NOMO-1 (cell line): ENCODE measurements around the gene SSTR5.

ENCODE experiments used
- DNase-seq, 2 experiments: peaks; one replicate each; lab custom pipeline; 2025; ENCODE audit not compliant: unreplicated experiment in 2 of 2; lab: John Stamatoyannopoulos, UW

The SSTR5 gene

GRCh38 chr16:1053700-1054368 is 18.7 kb upstream of the SSTR5 start:
- no peak for DNase-seq

GRCh38 chr16:1054660-1055556 is 17.6 kb upstream of the SSTR5 start:
- no peak for DNase-seq

- DNase-seq, result no peak
These were observed 17.0 kb upstream of the SSTR5 start for GRCh38 chr16:1055557-1055924.

DNA sequence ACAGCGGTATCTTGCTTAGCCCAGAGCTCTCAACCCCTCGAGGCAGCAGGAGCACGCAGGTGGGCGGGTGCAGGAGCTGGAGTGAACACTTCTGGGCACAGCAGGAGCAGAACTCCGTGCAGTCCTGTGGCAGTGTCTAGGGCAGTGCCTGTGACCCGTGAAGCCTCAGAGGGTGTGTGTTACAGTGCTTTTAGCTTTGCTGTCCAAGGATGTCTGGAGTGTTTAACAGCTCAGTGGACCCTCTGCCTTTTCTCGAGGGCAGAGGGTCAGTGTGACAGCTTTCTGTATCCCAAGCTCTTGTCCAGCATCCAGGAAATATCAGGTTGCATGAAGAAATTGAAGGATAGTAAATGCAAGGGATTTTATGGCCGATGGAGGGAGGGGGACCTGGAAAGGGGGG is 16.4 kb upstream of the SSTR5 start:
- no peak for DNase-seq

DNA sequence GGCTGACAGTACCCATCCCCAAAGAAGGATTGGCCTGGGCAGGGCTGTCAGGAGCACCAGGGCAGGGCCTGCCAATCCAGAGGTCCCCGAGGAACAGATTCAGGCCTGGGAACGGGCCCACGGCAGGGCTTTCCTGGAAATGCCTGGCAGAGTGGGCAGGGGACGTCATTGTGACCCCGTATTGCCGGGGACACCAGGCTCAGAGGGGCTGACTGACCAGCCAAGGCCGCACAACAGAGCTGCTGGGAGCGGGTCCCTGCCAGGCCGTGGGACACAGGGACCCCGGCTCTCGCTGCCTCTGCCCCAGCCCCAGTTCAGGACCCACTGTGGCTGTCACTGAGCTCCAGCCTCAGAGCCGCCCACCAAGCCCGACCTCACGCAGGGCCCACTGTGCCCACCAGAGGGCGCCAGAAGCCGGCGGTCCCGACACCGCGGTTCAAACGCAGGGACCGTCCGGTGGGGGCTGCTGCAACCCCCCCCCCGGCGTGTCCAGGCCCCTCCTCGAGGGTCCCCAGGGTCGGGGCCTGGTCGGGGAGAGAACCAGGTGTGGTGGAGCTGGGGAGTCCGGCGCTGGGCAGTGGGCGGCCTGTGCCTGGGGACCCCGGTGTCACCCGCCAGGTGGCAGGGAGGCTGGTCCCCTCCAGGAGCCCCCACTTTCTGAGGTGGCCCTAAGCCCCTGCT is 15.2 kb upstream of the SSTR5 start:
- DNase-seq, result peak in 1 of 2 experiments; percentile 30

DNA sequence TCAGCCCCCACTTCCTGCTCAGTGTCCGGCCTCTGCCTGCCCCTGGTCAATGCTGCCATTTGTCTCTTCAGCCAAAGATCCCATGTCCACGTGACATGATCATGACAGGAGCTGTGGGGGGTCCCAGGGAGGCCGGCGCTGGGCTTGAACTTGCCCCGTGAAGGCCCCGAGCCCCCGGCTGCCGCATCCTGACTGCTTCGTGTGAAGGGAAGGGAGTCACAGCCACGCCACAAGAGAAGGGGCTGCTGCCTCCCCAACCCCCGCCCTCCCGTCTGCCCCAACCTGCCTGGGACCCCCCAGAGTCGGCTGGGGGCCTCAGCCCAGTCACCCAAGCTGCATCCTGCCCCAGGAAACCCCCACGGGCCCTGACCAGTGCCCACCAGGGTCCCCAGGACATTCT is 14.3 kb upstream of the SSTR5 start:
- no peak for DNase-seq

DNA sequence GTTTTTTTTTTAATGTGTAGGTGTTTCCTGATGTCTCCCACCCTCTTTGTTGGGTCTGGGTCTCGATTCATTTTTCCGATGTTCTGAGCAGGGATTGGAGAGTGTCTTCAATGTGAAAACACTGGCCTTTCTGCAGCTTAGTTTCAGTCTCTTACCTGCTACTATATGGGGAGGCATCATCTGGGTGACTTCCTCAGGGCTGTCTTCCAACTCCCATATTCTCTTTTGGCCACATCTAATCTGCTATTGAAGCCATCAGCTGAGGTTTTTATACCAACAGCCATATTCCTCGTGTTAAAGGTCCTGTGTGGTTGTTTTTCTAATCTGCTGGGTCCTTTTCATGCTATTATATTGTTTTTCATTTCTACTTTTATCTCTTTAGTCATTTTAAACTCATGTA is 13.2 kb upstream of the SSTR5 start:
- no peak for DNase-seq

DNA sequence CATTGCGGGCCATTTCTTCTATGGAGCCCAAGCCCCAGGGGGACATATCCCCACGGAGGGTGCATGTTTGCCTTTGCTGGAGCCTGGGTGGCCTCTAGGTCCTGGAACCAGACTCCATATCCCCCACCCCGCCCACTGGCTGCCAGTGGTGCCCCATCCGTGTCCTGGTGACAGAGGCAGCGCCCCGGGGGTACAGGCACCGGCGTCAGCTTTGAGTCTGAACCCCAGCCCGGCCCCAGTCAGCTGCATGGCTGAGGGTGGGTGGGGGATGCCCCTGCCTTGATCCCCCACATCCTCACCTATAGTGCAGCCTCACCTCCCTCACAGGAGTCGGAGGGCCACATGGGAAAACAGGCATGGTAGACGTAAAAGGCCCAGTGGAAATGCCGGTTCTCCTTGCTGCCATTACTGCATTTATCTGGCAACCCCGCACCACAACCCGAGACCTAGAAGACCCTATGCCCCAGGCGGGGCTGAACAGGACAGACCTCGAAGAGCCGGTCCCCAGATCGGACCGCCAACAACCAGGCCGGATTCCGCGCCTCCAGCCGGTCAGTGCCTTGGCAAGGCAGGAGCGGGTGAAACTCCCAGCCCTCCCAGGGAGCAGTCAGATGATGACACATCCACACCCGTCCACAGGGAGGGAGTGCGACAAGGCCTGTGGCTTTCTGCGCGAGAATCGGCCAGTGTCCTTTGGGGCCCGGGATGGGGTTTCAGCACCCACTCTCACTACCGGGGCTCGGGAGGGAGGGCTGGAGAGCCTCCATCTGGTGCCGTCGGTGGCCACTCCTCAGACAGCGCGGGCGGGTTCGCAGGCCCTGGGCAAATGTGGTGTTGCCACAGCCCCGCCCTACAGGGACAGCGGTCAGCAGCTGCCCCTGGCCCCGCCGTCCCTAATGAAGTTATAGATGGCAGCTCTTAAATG is 11.9 kb upstream of the SSTR5 start:
- DNase-seq, result no peak

- no peak for DNase-seq
These were observed 10.6 kb upstream of the SSTR5 start for GRCh38 chr16:1061769-1062505.

GRCh38 chr16:1062895-1063294 is 9.7 kb upstream of the SSTR5 start:
- no peak for DNase-seq

DNA sequence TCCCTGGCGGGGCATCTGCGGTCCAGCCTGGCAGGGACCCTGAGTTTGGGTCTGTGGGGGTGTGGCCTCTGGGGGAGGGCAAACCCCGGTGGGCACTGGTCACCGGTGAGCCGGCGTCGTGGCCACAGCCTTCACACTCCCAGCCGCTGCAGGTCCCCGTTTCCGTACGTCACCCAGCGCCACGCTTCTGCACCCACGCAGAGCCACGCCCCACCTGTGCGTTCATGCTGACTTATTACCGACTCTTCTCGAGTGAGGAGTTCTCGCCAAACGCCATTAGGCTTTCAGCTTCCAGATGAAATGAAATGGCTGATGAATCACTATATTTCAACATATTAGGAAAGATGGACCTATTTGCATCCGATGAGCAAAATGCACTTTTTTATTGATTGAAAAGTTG is 8.8 kb upstream of the SSTR5 start:
- DNase-seq, result no peak

GRCh38 chr16:1065469-1066128 is 6.9 kb upstream of the SSTR5 start:
- no peak for DNase-seq

GRCh38 chr16:1066584-1067172 is 5.9 kb upstream of the SSTR5 start:
- DNase-seq, result no peak

- DNase-seq, result no peak
These were observed 4.9 kb upstream of the SSTR5 start for GRCh38 chr16:1067629-1068028.

GRCh38 chr16:1068451-1068850 is 4.1 kb upstream of the SSTR5 start:
- no peak for DNase-seq

DNA sequence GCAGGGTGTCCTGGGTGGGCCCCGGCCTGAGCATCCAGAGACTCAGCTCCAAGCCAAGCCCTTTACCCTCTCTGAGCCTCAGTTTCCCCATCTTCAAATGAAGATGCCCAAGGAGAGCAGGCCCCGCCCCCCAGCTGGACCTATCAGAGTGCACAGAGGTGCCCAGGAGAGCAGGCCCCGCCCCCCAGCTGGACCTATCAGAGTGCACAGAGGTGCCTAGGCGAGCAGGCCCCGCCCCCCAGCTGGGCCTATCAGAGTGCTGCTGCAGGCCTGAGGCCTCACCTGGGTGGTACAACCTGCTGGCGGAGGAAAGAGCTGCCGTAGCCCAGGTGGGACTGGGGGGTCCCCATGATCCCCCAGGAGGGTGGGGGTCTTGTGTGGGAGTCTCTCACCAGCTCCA is 3.4 kb upstream of the SSTR5 start:
- DNase-seq, result no peak

DNA sequence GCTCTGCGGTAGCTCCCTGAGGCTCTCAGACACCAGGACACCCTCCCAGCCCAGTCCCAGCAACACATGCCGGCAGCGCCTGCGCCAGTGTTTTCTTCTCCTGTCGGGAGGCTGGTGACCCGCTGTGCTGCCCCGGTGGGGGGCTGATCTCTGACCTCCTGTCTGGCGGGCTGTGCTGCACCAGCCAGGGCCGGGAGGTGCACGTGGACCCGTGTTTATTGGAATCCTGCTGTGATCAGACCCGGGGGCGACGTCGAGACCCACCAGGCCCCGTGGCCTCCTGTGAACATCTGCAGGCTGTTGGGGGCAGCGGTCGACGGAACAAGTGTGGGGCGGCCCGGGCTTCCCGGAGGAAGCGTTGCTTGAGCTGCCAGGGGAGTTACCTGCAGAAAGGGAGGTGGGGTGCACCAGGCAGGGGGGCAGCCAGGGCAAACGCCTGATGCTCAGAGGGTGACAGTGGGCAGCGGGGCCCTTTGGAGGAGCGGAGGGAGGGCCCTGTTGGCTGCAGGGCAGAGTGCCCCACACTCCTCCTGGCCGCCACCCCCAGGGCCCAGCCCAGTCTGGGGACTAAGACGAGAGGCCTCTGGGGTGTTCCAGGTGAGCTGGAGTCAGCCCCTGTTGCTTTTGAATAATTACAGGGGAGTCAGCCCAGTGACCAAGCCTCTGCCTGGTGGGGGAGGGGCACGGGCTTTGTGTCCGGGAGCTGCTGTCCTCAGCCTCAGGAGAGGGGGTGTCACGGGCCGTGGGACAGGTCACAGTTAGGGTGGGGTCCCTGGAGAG is 2.3 kb upstream of the SSTR5 start:
- DNase-seq, result no peak

DNA sequence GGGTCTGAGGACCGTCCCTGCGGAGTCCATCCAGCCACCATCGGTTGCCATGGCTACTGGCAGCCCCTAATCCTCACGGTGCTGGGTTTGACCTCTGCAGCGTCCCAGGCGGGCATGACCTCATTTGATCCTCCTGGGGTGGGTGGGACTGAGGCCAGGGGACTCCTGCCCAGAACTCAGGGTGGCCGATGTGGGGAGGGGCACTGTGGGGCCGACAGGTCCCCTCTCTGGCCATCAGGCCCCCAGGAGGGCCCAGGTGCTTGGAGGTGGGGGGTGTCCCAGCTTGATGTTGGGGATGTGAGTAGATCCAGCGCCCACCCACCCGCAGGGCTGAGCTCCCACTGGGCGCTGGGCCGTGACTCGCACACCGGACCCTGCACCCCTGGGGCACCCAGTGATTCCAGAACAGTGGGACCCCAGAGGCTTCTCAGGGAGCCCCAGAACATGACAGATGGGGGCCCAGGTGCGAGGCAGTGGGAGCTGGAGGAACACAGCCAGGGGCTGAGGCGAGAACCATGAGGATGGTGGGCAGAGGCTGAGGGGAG is 1.6 kb upstream of the SSTR5 start:
- DNase-seq, result no peak
